ENCODE data around the gene NALF2. TPM values are rescaled to one million over a fixed set of nuclear protein-coding genes. Genes with fewer than 3 reads are reported as not detected.

Gene NALF2
- total RNA-seq (2014; rRNA removed; shearing (Covaris generic)) (not detected in 2 replicates), polyA plus RNA-seq (2016; fragmentation: Nextera tagmentation; extraction: Ambion mirVana) (not detected in 2 replicates)

DNA sequence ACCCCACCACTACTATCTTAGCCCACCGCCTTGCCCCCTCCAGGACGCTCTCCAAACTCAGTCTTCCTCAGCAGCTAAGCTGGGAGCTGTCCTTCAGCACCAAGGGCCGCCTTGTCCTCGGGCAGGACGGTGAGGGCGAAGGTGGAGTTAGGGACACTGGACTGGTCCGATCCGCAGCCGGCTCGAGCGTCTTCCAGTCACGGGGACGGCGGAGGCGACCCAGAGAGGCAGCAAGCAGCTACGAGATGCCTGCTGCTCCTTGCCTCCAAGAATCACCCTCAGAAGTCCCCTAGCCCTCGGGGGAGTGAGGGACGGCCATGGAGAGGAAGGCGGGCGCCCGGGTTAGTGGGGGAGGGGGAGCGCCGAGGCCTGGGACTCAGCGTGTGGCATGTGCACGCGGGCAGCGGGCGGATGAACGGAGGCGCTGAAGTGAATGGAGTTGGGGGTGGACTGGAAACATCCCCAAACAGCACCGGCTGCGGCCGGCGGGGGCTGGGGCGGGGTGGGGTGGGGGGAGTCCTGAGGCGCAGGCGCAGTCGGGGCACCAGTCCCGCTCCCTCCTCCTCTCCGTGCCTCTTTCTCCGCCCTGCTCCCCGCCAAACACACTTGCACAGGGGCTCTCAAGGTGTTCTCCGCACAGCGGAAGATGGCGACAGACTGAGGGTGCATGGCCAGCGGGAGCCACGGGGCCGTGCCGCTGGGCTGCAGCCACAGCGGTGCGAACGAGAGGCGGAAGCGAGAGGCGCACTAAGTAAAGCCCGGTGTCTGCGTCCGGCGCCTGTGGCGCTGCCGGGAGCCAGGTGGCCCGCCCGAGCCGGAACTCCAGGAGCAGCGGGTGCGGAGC lies at the start of gene NALF2:
Gene NALF2 (plus strand): TSS at position 545 of the 844 bp plus-strand sequence. CDS start 957 bp downstream, outside the sequence.
- H3K9me3 ChIP-seq (ENCODE audit: low read depth), result no peaks in the 10 kb centered on the region
- no peak within 1 kb of the TSS for H3K27ac ChIP-seq
- H3F3A ChIP-seq (ENCODE audit: insufficient read depth), result no peaks in the 10 kb centered on the region
- no peaks in the 10 kb centered on the region for H3K9me2 ChIP-seq (ENCODE audit: insufficient read depth)
- TF ChIP-seq EZH2 (IDR thresholded peaks at IDR 0.05; ENCODE audit: insufficient read depth, poor library complexity, severe bottlenecking) (no peak), EZH2phosphoT487 (IDR thresholded peaks at IDR 0.05; ENCODE audit: insufficient read depth, low read depth) (no peak)
- no peaks in the 10 kb centered on the region for H3K27me3 ChIP-seq (replicated peaks; ENCODE audit: insufficient read depth)
- no peaks in the 10 kb centered on the region for H4K20me1 ChIP-seq (ENCODE audit: insufficient read depth)
- H3K4me3 ChIP-seq, result no peak within 1 kb of the TSS
- peak; percentile 60 for DNase-seq
- in situ Hi-C loops (cut with MboI), result no loop called here
- no peak within 1 kb of the TSS for H3K4me2 ChIP-seq (ENCODE audit: unreplicated experiment)
- H2AFZ ChIP-seq, result no peak within 1 kb of the TSS
- H3K36me3 ChIP-seq (ENCODE audit: low read depth), result no peaks in the 10 kb centered on the region
- no peaks in the 10 kb centered on the region for H3K4me1 ChIP-seq (ENCODE audit: insufficient read depth)
- no peaks in the 10 kb centered on the region for H3K79me2 ChIP-seq (ENCODE audit: insufficient read depth)
- no peak within 1 kb of the TSS for H3K9ac ChIP-seq
- WGBS, 2 experiments (ENCODE audit: low coverage in 1 of 2, low lambda C conversion rate in 2 of 2, missing lambda C conversion rate in 2 of 2), result 3% methylated on average over 13 to 46 of the region's 66 CpGs

GRCh38 chrX:69457756-69458155 lies 46.4 kb upstream of the NALF2 start:
- Histone ChIP-seq H3K9me2 (ENCODE audit: insufficient read depth) (no peaks in the 10 kb centered on the region), H3K4me2 (ENCODE audit: unreplicated experiment) (no peak overlapping the region), H3F3A (ENCODE audit: insufficient read depth) (no peaks in the 10 kb centered on the region), H3K9me3 (ENCODE audit: low read depth) (no peaks in the 10 kb centered on the region), H3K27me3 (replicated peaks; ENCODE audit: insufficient read depth) (no peaks in the 10 kb centered on the region), H3K4me1 (ENCODE audit: insufficient read depth) (no peaks in the 10 kb centered on the region), H3K79me2 (ENCODE audit: insufficient read depth) (no peaks in the 10 kb centered on the region), H3K36me3 (ENCODE audit: low read depth) (no peaks in the 10 kb centered on the region), H2AFZ (no peak overlapping the region), H3K27ac (no peak overlapping the region), H3K4me3 (no peak overlapping the region), H3K9ac (no peak overlapping the region), H4K20me1 (ENCODE audit: insufficient read depth) (no peaks in the 10 kb centered on the region)
- no peak for DNase-seq
- in situ Hi-C loops (cut with MboI), result no loop called here
- TF ChIP-seq EZH2 (IDR thresholded peaks at IDR 0.05; ENCODE audit: insufficient read depth, poor library complexity, severe bottlenecking) (no peak), EZH2phosphoT487 (IDR thresholded peaks at IDR 0.05; ENCODE audit: insufficient read depth, low read depth) (no peak)
- WGBS, 2 experiments (ENCODE audit: low coverage in 1 of 2, low lambda C conversion rate in 2 of 2, missing lambda C conversion rate in 2 of 2), result 35 to 50% methylated on average over 6 of the region's 6 CpGs

GRCh38 chrX:69466546-69466945 lies 37.6 kb upstream of the NALF2 start:
- no peak overlapping the region for H3K27ac ChIP-seq
- in situ Hi-C loops (cut with MboI), result no loop called here
- H3K79me2 ChIP-seq (ENCODE audit: insufficient read depth), result no peaks in the 10 kb centered on the region
- no peaks in the 10 kb centered on the region for H4K20me1 ChIP-seq (ENCODE audit: insufficient read depth)
- no peak overlapping the region for H2AFZ ChIP-seq
- no peak for DNase-seq
- H3K4me3 ChIP-seq, result no peak overlapping the region
- no peaks in the 10 kb centered on the region for H3K27me3 ChIP-seq (replicated peaks; ENCODE audit: insufficient read depth)
- no peaks in the 10 kb centered on the region for H3K4me1 ChIP-seq (ENCODE audit: insufficient read depth)
- WGBS, 2 experiments (ENCODE audit: low coverage in 1 of 2, low lambda C conversion rate in 2 of 2, missing lambda C conversion rate in 2 of 2), result 0% methylated on average over 1 of the region's 1 CpG
- H3K9ac ChIP-seq, result no peak overlapping the region
- H3K9me2 ChIP-seq (ENCODE audit: insufficient read depth), result no peaks in the 10 kb centered on the region
- no peak overlapping the region for H3K4me2 ChIP-seq (ENCODE audit: unreplicated experiment)
- TF ChIP-seq EZH2 (IDR thresholded peaks at IDR 0.05; ENCODE audit: insufficient read depth, poor library complexity, severe bottlenecking), result no peak
- TF ChIP-seq EZH2phosphoT487 (IDR thresholded peaks at IDR 0.05; ENCODE audit: insufficient read depth, low read depth), result no peak
- no peaks in the 10 kb centered on the region for H3F3A ChIP-seq (ENCODE audit: insufficient read depth)
- H3K36me3 ChIP-seq (ENCODE audit: low read depth), result no peaks in the 10 kb centered on the region
- no peaks in the 10 kb centered on the region for H3K9me3 ChIP-seq (ENCODE audit: low read depth)

DNA sequence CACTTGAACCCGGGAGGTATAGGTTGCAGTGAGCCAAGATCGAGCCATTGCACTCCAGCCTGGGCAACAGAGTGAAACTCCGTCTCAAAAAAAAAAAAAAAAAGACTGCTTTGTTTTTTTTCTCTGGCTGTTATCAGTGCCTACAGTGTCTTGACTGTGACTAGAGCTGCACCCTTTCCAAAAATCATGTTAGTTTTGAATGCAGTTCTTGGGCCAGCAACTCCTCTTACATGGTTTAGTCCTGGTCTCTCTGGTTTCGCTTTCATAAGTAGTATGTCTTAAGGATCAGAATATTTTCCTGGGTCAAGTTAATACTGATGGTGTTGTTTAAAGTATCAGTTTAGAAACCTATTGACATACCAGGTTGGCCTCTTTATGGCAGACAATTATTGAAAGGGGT lies 34.2 kb upstream of the NALF2 start:
- H3K9me3 ChIP-seq (ENCODE audit: low read depth), result no peaks in the 10 kb centered on the region
- H3K9ac ChIP-seq, result no peak overlapping the region
- H3K4me1 ChIP-seq (ENCODE audit: insufficient read depth), result no peaks in the 10 kb centered on the region
- H4K20me1 ChIP-seq (ENCODE audit: insufficient read depth), result no peaks in the 10 kb centered on the region
- H3K27ac ChIP-seq, result no peak overlapping the region
- H3K9me2 ChIP-seq (ENCODE audit: insufficient read depth), result no peaks in the 10 kb centered on the region
- H2AFZ ChIP-seq, result no peak overlapping the region
- no peak overlapping the region for H3K4me2 ChIP-seq (ENCODE audit: unreplicated experiment)
- no peaks in the 10 kb centered on the region for H3F3A ChIP-seq (ENCODE audit: insufficient read depth)
- TF ChIP-seq EZH2 (IDR thresholded peaks at IDR 0.05; ENCODE audit: insufficient read depth, poor library complexity, severe bottlenecking), result no peak
- no peak for TF ChIP-seq EZH2phosphoT487 (IDR thresholded peaks at IDR 0.05; ENCODE audit: insufficient read depth, low read depth)
- no peaks in the 10 kb centered on the region for H3K79me2 ChIP-seq (ENCODE audit: insufficient read depth)
- 25 to 39% methylated on average over 1 to 4 of the region's 4 CpGs for WGBS, 2 experiments (ENCODE audit: low coverage in 1 of 2, low lambda C conversion rate in 2 of 2, missing lambda C conversion rate in 2 of 2)
- H3K4me3 ChIP-seq, result no peak overlapping the region
- DNase-seq, result no peak
- in situ Hi-C loops (cut with MboI), result no loop called here
- no peaks in the 10 kb centered on the region for H3K36me3 ChIP-seq (ENCODE audit: low read depth)
- no peaks in the 10 kb centered on the region for H3K27me3 ChIP-seq (replicated peaks; ENCODE audit: insufficient read depth)

Measured in GM23248 (cell line).